CD4-positive, alpha-beta memory T cell (primary cell): ENCODE results near the gene TRAPPC8. TPM values are rescaled to one million over a fixed set of nuclear protein-coding genes. Genes with fewer than 3 reads are reported as not detected.
"Not testable (repeated sequence)": the region's sequence is repeated elsewhere in the genome, so short reads cannot be mapped to it uniquely, and the experiment has no call there.

Experiments used
- CTCF ChIA-PET: fragments of 350-600 bp; sonication (Branson Sonifier 250); formaldehyde crosslinking; loops from one replicate; lab custom pipeline; 2021; ENCODE audit warnings: inconsistent platforms; ENCODE audit not compliant: partially characterized antibody; lab: Charles Lee
- POLR2A ChIA-PET: fragments of 350-600 bp; sonication (Branson Sonifier 250); formaldehyde crosslinking; loops from one replicate; lab custom pipeline; 2021; ENCODE audit not compliant: partially characterized antibody; lab: Charles Lee
- DNase-seq, 5 donors: peaks; one replicate each; pipeline versions ENCODE4 v3.0.0 to v3.0.0-alpha.2; 2020 to 2022; ENCODE audit warnings: mixed read lengths in 1 of 5
- H3K27ac ChIP-seq: one replicate; pipeline ENCODE4 v1.7.0; 2013; ENCODE audit warnings: low read depth, low read length
- H3K27me3 ChIP-seq: 2 replicates; pipeline ENCODE4 v1.7.0; 2013; ENCODE audit warnings: mild to moderate bottlenecking, low read length, moderate library complexity; ENCODE audit not compliant: insufficient read depth
- H3K36me3 ChIP-seq: 2 replicates; pipeline ENCODE4 v1.7.0; 2013; ENCODE audit warnings: mild to moderate bottlenecking, low read length, moderate library complexity; ENCODE audit not compliant: insufficient read depth
- H3K4me1 ChIP-seq: 2 replicates; pipeline ENCODE4 v1.7.0; 2013; ENCODE audit warnings: mild to moderate bottlenecking, low read length, moderate library complexity; ENCODE audit not compliant: insufficient read depth
- H3K4me3 ChIP-seq, 2 donors: one replicate each; pipeline ENCODE4 v1.7.0; 2013; ENCODE audit warnings: low read length in 2 of 2, mild to moderate bottlenecking in 1 of 2
- H3K9me3 ChIP-seq, 2 donors: one replicate each; pipeline ENCODE4 v1.7.0; 2013; ENCODE audit warnings: low read length in 2 of 2, control low read depth in 1 of 2; ENCODE audit not compliant: control insufficient read depth in 1 of 2
- H3K27ac Mint-ChIP-seq, 7 donors: one replicate each; pipeline ENCODE4 v1.8.0; 2020 to 2021; ENCODE audit warnings: mixed read lengths in 7 of 7, mild to moderate bottlenecking in 6 of 7, inconsistent platforms in 3 of 7, moderate library complexity in 3 of 7
- H3K27me3 Mint-ChIP-seq, 2 donors: one replicate each; pipeline ENCODE4 v1.8.0; 2020 to 2021; ENCODE audit warnings: mixed read lengths in 2 of 2
- H3K36me3 Mint-ChIP-seq, 2 donors: one replicate each; pipeline ENCODE4 v1.8.0; 2020 to 2021; ENCODE audit warnings: mixed read lengths in 2 of 2, inconsistent platforms in 1 of 2, mild to moderate bottlenecking in 1 of 2
- H3K4me1 Mint-ChIP-seq, 4 donors: one replicate each; pipeline ENCODE4 v1.8.0; 2020 to 2021; ENCODE audit warnings: mixed read lengths in 4 of 4, mild to moderate bottlenecking in 1 of 4
- H3K4me3 Mint-ChIP-seq, 8 donors: one replicate each; pipeline ENCODE4 v1.8.0; 2020 to 2021; ENCODE audit warnings: mixed read lengths in 8 of 8, mild to moderate bottlenecking in 7 of 8, moderate library complexity in 6 of 8, inconsistent platforms in 3 of 8
- H3K9me3 Mint-ChIP-seq, 8 donors: one replicate each; pipeline ENCODE4 v1.8.0; 2020 to 2021; ENCODE audit warnings: mixed read lengths in 8 of 8, mild to moderate bottlenecking in 5 of 8, inconsistent platforms in 3 of 8, moderate library complexity in 1 of 8
- intact Hi-C: fragments of 100-400 bp; cut with micrococcal nuclease; formaldehyde crosslinking; loops from one replicate; pipeline ENCODE4 v1.15.1; 2023
- polyA plus RNA-seq, 2 donors: library from polyadenylated mRNA; unstranded; fragments of 300-500 nt; fragmentation: Illumina TruSeq; gene quantifications; one replicate each; pipeline ENCODE4 v1.2.3, GENCODE V29; 2021
- total RNA-seq, 2 experiments: library from RNA; stranded (reverse); gene quantifications; one replicate each; pipeline ENCODE4 v1.2.3, GENCODE V29; 2021

TRAPPC8 gene
- total and polyA plus RNA-seq, 4 experiments from 2014 or later: 15.3 to 66.3 (median 43.5) TPM

DNA sequence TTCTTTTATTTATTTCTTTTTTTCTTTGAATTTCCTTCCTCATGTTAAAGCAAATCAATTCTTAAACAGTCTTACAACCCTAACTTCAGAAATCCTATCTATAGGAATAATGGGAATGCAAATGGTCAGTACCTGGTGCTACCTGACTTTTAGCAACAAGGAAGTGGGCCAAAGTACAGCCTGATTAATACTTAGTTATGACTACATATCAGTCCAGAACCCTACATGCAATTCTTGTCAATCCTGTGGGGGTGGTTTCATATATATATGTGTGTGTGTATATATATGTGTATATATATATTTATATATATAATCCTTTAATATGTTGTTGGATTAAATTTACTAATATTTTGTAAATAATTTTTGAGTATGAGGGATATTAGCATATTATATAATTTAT lies 14.8 kb upstream of the TRAPPC8 start:
- ChIA-PET POLR2A (interaction anchor here (1.1 kb wide), 1 partner anchor 61 kb away, joined by 3 read pairs; the partner anchor contains the start of gene RNF125), CTCF (interaction anchor here (1.5 to 1.8 kb wide), 2 partner anchors 115 to 138 kb away, joined by 3 to 4 read pairs; no protein-coding TSS in a partner anchor)
- Mint-ChIP-seq H3K4me1 (peaks cover 0 to 1% (median 0%) of the 10 kb centered on the region in 4 donors), H3K4me3 (no peak overlapping the region), H3K27ac (no peak overlapping the region), H3K27me3 (no peaks in the 10 kb centered on the region), H3K36me3 (no peaks in the 10 kb centered on the region), H3K9me3 (no peaks in the 10 kb centered on the region)
- Histone ChIP-seq H3K4me3 (no peak overlapping the region), H3K36me3 (no peaks in the 10 kb centered on the region), H3K9me3 (no peaks in the 10 kb centered on the region), H3K27me3 (no peaks in the 10 kb centered on the region), H3K4me1 (no peaks in the 10 kb centered on the region), H3K27ac (no peak overlapping the region)
- no peak for DNase-seq
- intact Hi-C loops: loop anchor here (1.0 to 10.0 kb wide), 5 partner anchors 14 to 401 kb away; partner anchors contain the start of gene TRAPPC8

DNA sequence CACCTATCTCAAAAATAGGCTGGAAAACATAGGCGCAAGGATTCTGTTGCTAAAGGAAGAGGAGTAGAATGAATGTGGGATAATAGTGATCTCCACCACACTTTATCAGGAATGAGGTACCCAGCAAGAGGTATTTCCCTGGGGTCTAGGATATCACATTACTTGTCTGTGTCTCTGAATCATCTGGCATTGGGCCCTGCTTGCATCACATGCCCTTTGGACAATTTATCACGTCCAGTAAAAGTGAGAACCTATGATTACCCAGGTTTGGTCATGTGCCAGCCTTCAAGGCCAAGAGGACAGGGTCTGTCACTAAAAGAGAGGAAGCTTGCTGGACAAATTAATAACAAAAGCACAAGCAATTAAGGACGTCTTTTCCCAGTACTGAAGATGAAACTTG lies 11.4 kb upstream of the TRAPPC8 start:
- Histone ChIP-seq H3K4me3 (no peak overlapping the region), H3K27me3 (no peaks in the 10 kb centered on the region), H3K27ac (no peak overlapping the region), H3K4me1 (no peaks in the 10 kb centered on the region), H3K9me3 (no peaks in the 10 kb centered on the region), H3K36me3 (no peaks in the 10 kb centered on the region)
- DNase-seq: no peak
- Mint-ChIP-seq H3K4me1 (peaks cover 0 to 1% (median 0%) of the 10 kb centered on the region in 4 donors), H3K27ac (no peak overlapping the region), H3K4me3 (no peak overlapping the region), H3K9me3 (peaks cover 0 to 2% (median 0%) of the 10 kb centered on the region in 8 donors), H3K27me3 (peaks cover 2 to 6% of the 10 kb centered on the region in 2 donors), H3K36me3 (no peaks in the 10 kb centered on the region)
- CTCF ChIA-PET: interaction anchor here (1.0 to 1.5 kb wide), 3 partner anchors 104 to 203 kb away, joined by 3 to 4 read pairs (median 3); no protein-coding TSS in a partner anchor
- POLR2A ChIA-PET: interaction anchor here (2.4 kb wide), 1 partner anchor 11 kb away, joined by 6 read pairs; the partner anchor contains the start of gene TRAPPC8
- intact Hi-C loops: loop anchor here (10.0 kb wide), 1 partner anchor 90 kb away; no protein-coding TSS in a partner anchor

DNA sequence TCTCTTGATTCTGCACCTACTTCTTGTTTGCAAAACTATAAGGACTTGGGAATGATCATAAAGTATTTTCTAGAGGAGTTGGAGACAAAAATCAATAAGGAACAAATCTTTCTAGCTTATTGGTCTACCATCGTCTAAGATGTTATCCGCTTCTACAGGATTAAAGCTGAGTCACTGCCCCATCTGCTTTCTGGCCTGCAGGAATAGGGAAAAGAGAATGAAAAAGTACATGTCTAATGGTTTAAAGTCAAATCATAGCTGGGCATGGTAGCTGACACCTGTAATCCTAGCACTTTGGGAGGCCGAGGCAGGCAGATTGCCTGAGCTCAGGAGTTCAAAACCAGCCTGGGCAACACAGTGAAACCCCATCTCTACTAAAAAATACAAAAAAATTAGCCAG lies 10.8 kb upstream of the TRAPPC8 start:
- not testable (repeated sequence) for H3K27ac ChIP-seq, H3K27me3 Mint-ChIP-seq, H3K4me1 Mint-ChIP-seq, H3K27ac Mint-ChIP-seq, DNase-seq, H3K4me1 ChIP-seq, H3K36me3 Mint-ChIP-seq, H3K4me3 ChIP-seq, H3K9me3 Mint-ChIP-seq, H3K36me3 ChIP-seq, H3K27me3 ChIP-seq, H3K4me3 Mint-ChIP-seq, H3K9me3 ChIP-seq
- CTCF ChIA-PET: interaction anchor here (0.7 to 1.5 kb wide), 3 partner anchors 28 to 132 kb away, joined by 3 to 4 read pairs (median 4); no protein-coding TSS in a partner anchor
- intact Hi-C loops: loop anchor here (10.0 kb wide), 1 partner anchor 89 kb away; no protein-coding TSS in a partner anchor
- POLR2A ChIA-PET: interaction anchor here (2.4 kb wide), 1 partner anchor 10 kb away, joined by 6 read pairs; the partner anchor contains the start of gene TRAPPC8

DNA sequence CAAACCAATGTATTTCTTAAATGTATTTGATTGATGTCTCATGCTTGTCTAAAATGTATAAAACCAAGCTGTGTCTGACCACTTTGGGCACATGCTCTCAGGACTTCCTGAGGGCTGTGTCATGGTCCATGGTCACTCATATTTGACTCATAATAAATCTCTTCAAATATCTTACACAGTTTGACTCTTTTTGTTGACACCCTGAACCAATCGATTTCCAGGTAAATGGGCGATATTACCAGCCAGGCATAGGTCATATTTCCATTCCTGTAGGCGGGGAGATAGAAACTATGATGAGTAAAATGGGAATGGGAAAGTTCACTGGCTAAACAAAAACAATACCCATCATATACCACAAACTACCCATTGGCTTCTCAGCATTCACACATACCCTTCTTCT lies 9.3 kb upstream of the TRAPPC8 start:
- H3K27ac Mint-ChIP-seq: no peak overlapping the region
- intact Hi-C loops: loop anchor here (10.0 kb wide), 1 partner anchor 87 kb away; no protein-coding TSS in a partner anchor
- POLR2A ChIA-PET: interaction anchor here (0.8 kb wide), 1 partner anchor 9 kb away, joined by 3 read pairs; the partner anchor contains the start of gene TRAPPC8

DNA sequence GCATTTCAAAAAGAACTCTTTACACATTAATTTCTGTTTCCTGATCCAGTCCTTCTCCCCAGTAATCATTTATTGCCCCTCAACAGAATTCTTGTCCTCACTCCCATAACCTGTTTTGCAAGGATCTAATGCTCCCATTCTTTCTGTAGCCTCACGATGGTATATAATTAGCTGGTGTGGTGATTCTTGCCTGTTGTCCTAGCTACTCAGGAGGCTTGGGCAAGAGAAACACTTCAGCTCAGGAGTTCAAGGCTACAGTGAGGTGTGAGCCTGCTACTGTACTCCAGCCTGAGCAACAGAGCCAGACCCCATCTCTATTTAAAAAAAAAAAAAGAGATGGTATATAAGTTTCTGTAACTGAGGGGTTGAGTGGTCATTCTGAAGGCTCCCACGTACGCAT lies 7.7 kb upstream of the TRAPPC8 start:
- Mint-ChIP-seq H3K27me3 (peaks cover 2 to 6% of the 10 kb centered on the region in 2 donors), H3K27ac (peak overlapping the region in 1 of 7 donors; percentile 58), H3K36me3 (no peaks in the 10 kb centered on the region), H3K4me1 (peaks cover 0 to 5% (median 2%) of the 10 kb centered on the region in 4 donors), H3K9me3 (peaks cover 0 to 2% (median 0%) of the 10 kb centered on the region in 8 donors), H3K4me3 (no peak overlapping the region)
- no peak for DNase-seq
- Histone ChIP-seq H3K36me3 (no peaks in the 10 kb centered on the region), H3K4me3 (no peak overlapping the region), H3K4me1 (no peaks in the 10 kb centered on the region), H3K9me3 (no peaks in the 10 kb centered on the region), H3K27me3 (no peaks in the 10 kb centered on the region), H3K27ac (no peak overlapping the region)
- ChIA-PET CTCF (interaction anchor here (1.0 kb wide), 1 partner anchor 8 kb away, joined by 3 read pairs; no protein-coding TSS in a partner anchor), POLR2A (interaction anchor here (0.6 kb wide), 1 partner anchor 135 kb away, joined by 3 read pairs; no protein-coding TSS in a partner anchor)
- intact Hi-C loops: loop anchor here (10.0 kb wide), 1 partner anchor 86 kb away; no protein-coding TSS in a partner anchor

More for the DNA sequence above, 9.3 kb upstream of the TRAPPC8 start:
- Mint-ChIP-seq H3K4me1 (peaks cover 0 to 1% (median 0%) of the 10 kb centered on the region in 4 donors), H3K9me3 (peaks cover 0 to 2% (median 0%) of the 10 kb centered on the region in 8 donors), H3K36me3 (no peaks in the 10 kb centered on the region), H3K4me3 (no peak overlapping the region), H3K27me3 (peaks cover 2 to 6% of the 10 kb centered on the region in 2 donors)
- no peaks in the 10 kb centered on the region for H3K4me1 ChIP-seq
- H3K27ac ChIP-seq: no peak overlapping the region
- H3K4me3 ChIP-seq: no peak overlapping the region
- H3K27me3 ChIP-seq: no peaks in the 10 kb centered on the region
- no peaks in the 10 kb centered on the region for H3K36me3 ChIP-seq
- CTCF ChIA-PET: interaction anchor here (1.0 to 1.2 kb wide), 2 partner anchors 9 to 10 kb away, joined by 3 read pairs; partner anchors contain the start of gene TRAPPC8
- H3K9me3 ChIP-seq: no peaks in the 10 kb centered on the region
- DNase-seq: no peak

DNA sequence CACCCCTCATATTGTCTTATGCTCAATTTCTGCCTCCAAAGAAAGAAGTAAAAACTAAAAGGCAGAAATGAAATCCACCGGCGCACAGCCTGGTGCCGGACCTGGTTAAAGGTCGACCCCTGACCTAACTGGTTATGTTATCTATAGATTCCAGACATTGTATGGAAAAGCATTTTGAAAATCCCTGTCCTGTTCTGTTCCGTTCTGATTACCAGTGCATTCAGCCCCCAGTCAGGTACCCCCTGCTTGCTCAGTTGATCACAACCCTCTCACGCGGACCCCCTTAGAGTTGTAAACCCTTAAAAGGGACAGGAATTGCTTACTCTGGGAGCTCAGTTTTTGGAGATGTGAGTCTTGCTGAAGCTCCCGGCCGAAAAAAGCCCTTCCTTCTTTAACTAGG lies 5.4 kb upstream of the TRAPPC8 start:
- H3K4me1 Mint-ChIP-seq: peaks cover 13 to 25% (median 18%) of the 10 kb centered on the region in 4 donors
- H3K36me3 ChIP-seq, H3K9me3 ChIP-seq, intact Hi-C loops, H3K27me3 ChIP-seq, DNase-seq, H3K4me3 ChIP-seq, CTCF ChIA-PET, H3K27ac Mint-ChIP-seq, H3K4me3 Mint-ChIP-seq, H3K9me3 Mint-ChIP-seq, POLR2A ChIA-PET, H3K36me3 Mint-ChIP-seq, H3K27me3 Mint-ChIP-seq, H3K27ac ChIP-seq: not testable (repeated sequence)
- peaks cover 12% of the 10 kb centered on the region for H3K4me1 ChIP-seq
